AG04449 (cell line): ENCODE results near the gene ATAD3A.
A peak's percentile ranks its signal among the peaks of the same experiment; 100 is the strongest.
"Not testable (repeated sequence)": the region's sequence is repeated elsewhere in the genome, so short reads cannot be mapped to it uniquely, and the experiment has no call there.

Source experiments
- CTCF ChIA-PET: fragments of 350-600 bp; formaldehyde crosslinking; extraction: SDS; loops from one replicate; lab custom pipeline; 2021; ENCODE audit warnings: antibody characterized with exemption; lab: Yijun Ruan, JAX
- POLR2A ChIA-PET: fragments of 400-600, 350-600 bp; formaldehyde crosslinking; extraction: SDS; loops from one replicate; lab custom pipeline; 2020; ENCODE audit warnings: antibody characterized with exemption, inconsistent platforms; lab: Yijun Ruan, JAX
- DNase-seq: peaks from one replicate; pipeline ENCODE4 v3.0.0-alpha.2; 2010; ENCODE audit warnings: low read depth, low spot score
- H3K4me3 ChIP-seq: 2 replicates; pipeline ENCODE4 v1.5.1; 2011; ENCODE audit warnings: low read depth, mild to moderate bottlenecking, control low read depth, low read length
- CTCF ChIP-seq: IDR thresholded peaks from one replicate; pipeline ENCODE4 v1.5.1; 2011; ENCODE audit warnings: mild to moderate bottlenecking, moderate library complexity, low read length, control low read depth, inconsistent platforms; ENCODE audit not compliant: insufficient read depth; ENCODE audit errors: missing control alignments

Gene ATAD3A

GRCh38 chr1:1511533-1512285, at the start of gene ATAD3A:
Gene ATAD3A (plus strand): TSS chr1:1512162. CDS start chr1:1512269, 107 bp downstream.
- H3K4me3 ChIP-seq = peak within 1 kb of the TSS; percentile 93
- DNase-seq = peak; percentile 77
- POLR2A ChIA-PET = interaction anchor here (0.9 kb wide), 2 partner anchors 16 to 103 kb away, joined by 3 to 4 read pairs; partner anchors contain the start of gene MIB2
- TF ChIP-seq CTCF = no peak
- CTCF ChIA-PET = no interaction called here

- ChIA-PET POLR2A (no interaction called here), CTCF (interaction anchor here (1.0 to 1.3 kb wide), 3 partner anchors 21 to 91 kb away, joined by 3 to 7 read pairs (median 3); no protein-coding TSS in a partner anchor)
- no peak for DNase-seq
- no peak overlapping the region for H3K4me3 ChIP-seq
- no peak for TF ChIP-seq CTCF
Observed at GRCh38 chr1:1462318-1462966, 49.5 kb upstream of the ATAD3A start.

- H3K4me3 ChIP-seq = no peak overlapping the region
- no peak for TF ChIP-seq CTCF
- DNase-seq = no peak
- POLR2A ChIA-PET = no interaction called here
- CTCF ChIA-PET = interaction anchor here (1.2 to 1.3 kb wide), 2 partner anchors 22 to 92 kb away, joined by 3 read pairs; no protein-coding TSS in a partner anchor
Observed at GRCh38 chr1:1463312-1463711, 48.6 kb upstream of the ATAD3A start.

- CTCF ChIA-PET, H3K4me3 ChIP-seq, DNase-seq, POLR2A ChIA-PET: not testable (repeated sequence)
Observed at GRCh38 chr1:1468196-1468985, 43.6 kb upstream of the ATAD3A start.

GRCh38 chr1:1470626-1471388, 41.2 kb upstream of the ATAD3A start:
- TF ChIP-seq CTCF = no peak
- no peak for DNase-seq
- CTCF ChIA-PET = no interaction called here

GRCh38 chr1:1471389-1472052, 40.4 kb upstream of the ATAD3A start, which contains the start of gene ATAD3B:
Gene ATAD3B (plus strand): TSS chr1:1471765. CDS start chr1:1471885, 120 bp downstream.
- ChIA-PET POLR2A (no interaction called here), CTCF (no interaction called here)
- peak within 1 kb of the TSS; percentile 77 for H3K4me3 ChIP-seq
- no peak for TF ChIP-seq CTCF
- peak; percentile 29 for DNase-seq

More at GRCh38 chr1:1470626-1471388, 41.2 kb upstream of the ATAD3A start:
- POLR2A ChIA-PET = no interaction called here
- H3K4me3 ChIP-seq = peak overlapping the region; percentile 77

- DNase-seq, CTCF ChIA-PET, POLR2A ChIA-PET: not testable (repeated sequence)
- peak overlapping the region; percentile 67 for H3K4me3 ChIP-seq
Observed at GRCh38 chr1:1472053-1472876, 39.7 kb upstream of the ATAD3A start.

- H3K4me3 ChIP-seq, POLR2A ChIA-PET, CTCF ChIA-PET, DNase-seq: not testable (repeated sequence)
Observed at GRCh38 chr1:1476011-1476410, 36.0 kb upstream of the ATAD3A start.
